Endothelial cell of umbilical vein (primary cell): ENCODE results near the gene MCF2L. TPM values are rescaled to one million over a fixed set of nuclear protein-coding genes. Genes with fewer than 3 reads are reported as not detected.

Experiments
- BruUV-seq: library from RNA; stranded (reverse); fragments of 400-500 nt; replicated peaks from 2 replicates; lab custom pipeline; 2021; lab: Mats Ljungman, UMichigan
- CTCF ChIA-PET: fragments of 300-600, 350-600 bp; sonication (Branson Sonifier 250); formaldehyde crosslinking; loops from one replicate; lab custom pipeline; 2021; ENCODE audit warnings: antibody characterized with exemption, inconsistent platforms; lab: Charles Lee
- POLR2A ChIA-PET: fragments of 300-600, 350-600 bp; sonication (Branson Sonifier 250); formaldehyde crosslinking; loops from one replicate; lab custom pipeline; 2021; ENCODE audit warnings: antibody characterized with exemption, inconsistent platforms; lab: Charles Lee
- DNase-seq: peaks from one replicate; pipeline ENCODE4 v3.0.0-alpha.2; 2011; ENCODE audit warnings: low read depth, low spot score
- FAIRE-seq: peaks from 2 replicates; lab custom pipeline; 2011; peaks lifted over from hg19 to GRCh38; lab: Jason Lieb, UNC
- H2AFZ ChIP-seq: 2 replicates; pipeline ENCODE4 v1.6.0; 2012; ENCODE audit warnings: low read depth, low read length, control low read depth, inconsistent platforms
- H3K27ac ChIP-seq: 2 replicates; pipeline ENCODE4 v1.5.1; 2011; ENCODE audit warnings: low read depth, mild to moderate bottlenecking, control low read depth, low read length, moderate library complexity; ENCODE audit not compliant: insufficient read depth
- H3K27me3 ChIP-seq, 2 experiments: 2 replicates each; pipeline versions ENCODE4 v1.6.0 to v1.6.1; 2011; ENCODE audit warnings: low read length in 2 of 2, mixed read lengths in 1 of 2; ENCODE audit not compliant: control insufficient read depth in 2 of 2, insufficient read depth in 2 of 2
- H3K36me3 ChIP-seq, 2 experiments: 2 replicates in 1 of 2; 3 replicates in 1 of 2; pipeline ENCODE4 v1.5.1; 2011; ENCODE audit warnings: low read length in 2 of 2, mild to moderate bottlenecking in 1 of 2, moderate library complexity in 1 of 2; ENCODE audit not compliant: control insufficient read depth in 2 of 2, insufficient read depth in 2 of 2; ENCODE audit errors: extremely low read depth in 1 of 2
- H3K4me1 ChIP-seq: 3 replicates; pipeline ENCODE4 v1.5.1; 2011; ENCODE audit warnings: mild to moderate bottlenecking, low read length; ENCODE audit not compliant: control insufficient read depth, insufficient read depth; ENCODE audit errors: extremely low read depth
- H3K4me2 ChIP-seq: 2 replicates; pipeline ENCODE4 v1.6.1; 2011; ENCODE audit warnings: low read length, control low read depth, mixed read lengths; ENCODE audit not compliant: insufficient read depth
- H3K4me3 ChIP-seq, 3 experiments: fragments of 200-600 bp in 1 of 3; sonication (generic), shearing (Covaris generic) in 1 of 3; replicated peaks in 1 of 3; 2 replicates each; pipeline ENCODE4 v1.5.1; 2011 to 2016; ENCODE audit warnings: control low read depth in 3 of 3, low read length in 3 of 3, mild to moderate bottlenecking in 2 of 3, inconsistent platforms in 1 of 3, low read depth in 1 of 3, moderate library complexity in 1 of 3; ENCODE audit not compliant: insufficient read depth in 1 of 3
- H3K79me2 ChIP-seq: 2 replicates; pipeline ENCODE4 v1.6.0; 2012; ENCODE audit warnings: low read length, inconsistent platforms; ENCODE audit not compliant: control insufficient read depth, insufficient read depth
- H3K9ac ChIP-seq: replicated peaks from 2 replicates; pipeline ENCODE3; 2011; ENCODE audit warnings: low read length, control low read depth; ENCODE audit not compliant: insufficient read depth; ENCODE audit errors: extremely low read depth
- H3K9me1 ChIP-seq: replicated peaks from 3 replicates; pipeline ENCODE4 v1.6.0; 2011; ENCODE audit warnings: mild to moderate bottlenecking, low read length; ENCODE audit not compliant: control insufficient read depth, insufficient read depth; ENCODE audit errors: extremely low read depth
- H3K9me3 ChIP-seq: replicated peaks from 2 replicates; pipeline ENCODE4 v1.5.1; 2012; ENCODE audit warnings: low read length, inconsistent platforms; ENCODE audit not compliant: control insufficient read depth, insufficient read depth
- H4K20me1 ChIP-seq: replicated peaks from 2 replicates; pipeline ENCODE3; 2011; ENCODE audit warnings: mild to moderate bottlenecking, low read length; ENCODE audit not compliant: control insufficient read depth, insufficient read depth; ENCODE audit errors: extremely low read depth
- CTCF ChIP-seq, 2 donors: IDR thresholded peaks; 1 replicate in 1 of 2; 2 replicates in 1 of 2; pipeline ENCODE4 v1.5.1; 2011; ENCODE audit warnings: low read length in 2 of 2, mild to moderate bottlenecking in 2 of 2, moderate library complexity in 2 of 2, control low read depth in 1 of 2, inconsistent platforms in 1 of 2, low read depth in 1 of 2; ENCODE audit not compliant: insufficient read depth in 1 of 2; ENCODE audit errors: extremely low read depth in 1 of 2
- EZH2 ChIP-seq: IDR thresholded peaks from 2 replicates; pipeline ENCODE4 v1.6.1; 2012; ENCODE audit warnings: borderline replicate concordance, low read depth, mild to moderate bottlenecking, moderate library complexity, low read length, inconsistent platforms; ENCODE audit not compliant: severe bottlenecking
- GATA2 ChIP-seq: IDR thresholded peaks from 2 replicates; pipeline ENCODE4 v1.7.0; 2011; ENCODE audit warnings: low read depth, mild to moderate bottlenecking, moderate library complexity, mixed read lengths, low read length; ENCODE audit not compliant: insufficient read length, insufficient read depth
- MYC ChIP-seq: IDR thresholded peaks from one replicate; pipeline ENCODE4 v1.6.1; 2011; ENCODE audit warnings: mild to moderate bottlenecking, low read depth, low read length
- POLR2AphosphoS5 ChIP-seq: IDR thresholded peaks from 2 replicates; pipeline ENCODE4 v1.6.1; 2012; ENCODE audit warnings: low read depth, mild to moderate bottlenecking, control low read depth, low read length, moderate library complexity; ENCODE audit not compliant: insufficient read depth
- dilution Hi-C: fragments of 300-500 bp; cut with MboI; formaldehyde crosslinking; loops from one replicate; pipeline ENCODE4 v1.15.0; 2019; ENCODE audit warnings: low sequenced_read_pairs; ENCODE audit not compliant: extremely low pct_ligation_motif_present
- intact Hi-C: fragments of 100-400 bp; cut with micrococcal nuclease; formaldehyde crosslinking; loops from one replicate; pipeline ENCODE4 v1.10.0; 2022
- polyA plus RNA-seq, 4 experiments: library from polyadenylated mRNA; depleted of rRNA in 3 of 4; stranded (reverse) in 3 of 4; unstranded in 1 of 4; fragments of >200 nt; gene quantifications; 2 replicates each; pipeline versions ENCODE4 v1.2.1 to v1.2.3, GENCODE V29; 2011 to 2012; ENCODE audit warnings: missing spikeins in 1 of 4
- total RNA-seq: library from RNA; stranded (reverse); gene quantifications from 2 replicates; pipeline ENCODE4 v1.2.3, GENCODE V29; 2021

Gene MCF2L
- total and polyA plus RNA-seq, 2 donors (not counting 3 experiments of a cell fraction or from before 2014, with no cell fraction given) = 0.33 to 0.58 TPM

- no TSS peak for BruUV-seq
- intact Hi-C loops = no loop called here
- H2AFZ ChIP-seq = no peak overlapping the region
- H3K9me1 ChIP-seq = no peaks in the 10 kb centered on the region
- H3K27ac ChIP-seq = no peak overlapping the region
- TF ChIP-seq CTCF (IDR thresholded peaks at IDR 0.05; ENCODE audit: extremely low read depth in 1 of 2, insufficient read depth in 1 of 2, low read depth in 1 of 2, low read length in 2 of 2) = no peak
- TF ChIP-seq GATA2 = no peak
- no peak for TF ChIP-seq MYC
- POLR2A ChIA-PET = no interaction called here
- no peaks in the 10 kb centered on the region for H3K36me3 ChIP-seq
- DNase-seq = no peak
- no peak overlapping the region for H3K4me2 ChIP-seq
- H3K4me1 ChIP-seq = no peaks in the 10 kb centered on the region
- H3K79me2 ChIP-seq = no peaks in the 10 kb centered on the region
- H4K20me1 ChIP-seq = no peaks in the 10 kb centered on the region
- dilution Hi-C loops = no loop called here
- H3K27me3 ChIP-seq = peaks cover 0 to 2% of the 10 kb centered on the region in 2 experiments
- CTCF ChIA-PET = no interaction called here
- no peak for FAIRE-seq
- no peak overlapping the region for H3K9ac ChIP-seq
- no peak overlapping the region for H3K4me3 ChIP-seq
- no peaks in the 10 kb centered on the region for H3K9me3 ChIP-seq
Measured at GRCh38 chr13:113146750-113147149, 177.7 kb downstream of the MCF2L start.

GRCh38 chr13:113147206-113147605 lies 178.2 kb downstream of the MCF2L start:
- DNase-seq (no peak), FAIRE-seq (no peak)
- intact Hi-C loops (no loop called here), dilution Hi-C loops (no loop called here)
- Histone ChIP-seq H3K27me3 (peaks cover 0 to 4% of the 10 kb centered on the region in 2 experiments), H3K9ac (no peak overlapping the region), H3K36me3 (no peaks in the 10 kb centered on the region), H2AFZ (no peak overlapping the region), H3K79me2 (no peaks in the 10 kb centered on the region), H3K27ac (no peak overlapping the region), H3K4me2 (no peak overlapping the region), H3K9me1 (no peaks in the 10 kb centered on the region), H3K4me3 (no peak overlapping the region), H3K9me3 (no peaks in the 10 kb centered on the region), H4K20me1 (no peaks in the 10 kb centered on the region), H3K4me1 (no peaks in the 10 kb centered on the region)
- no peak for TF ChIP-seq EZH2
- TF ChIP-seq GATA2 = no peak
- no peak for TF ChIP-seq POLR2AphosphoS5
- ChIA-PET CTCF (no interaction called here), POLR2A (no interaction called here)
- no TSS peak for BruUV-seq
